ENCODE results near the gene PROKR1. TPM values are rescaled to one million over a fixed set of nuclear protein-coding genes. Genes with fewer than 3 reads are reported as not detected.

Gene PROKR1
- polyA plus RNA-seq, 2 of the 4 experiments (the other 2 are of a cell fraction): not detected

GRCh38 chr2:68687018-68687417 is 43.6 kb downstream of the PROKR1 start:
- H3K9me3 ChIP-seq: no peaks in the 10 kb centered on the region
- H3K27ac ChIP-seq: no peak overlapping the region
- no peak for TF ChIP-seq FOXS1 (CRISPR knock-in tag; IDR thresholded peaks at IDR 0.05)
- no peak for TF ChIP-seq TFCP2L1 (CRISPR knock-in tag; IDR thresholded peaks at IDR 0.05)
- TF ChIP-seq MYC (IDR thresholded peaks at IDR 0.05; ENCODE audit: borderline replicate concordance, low read length): no peak
- TF ChIP-seq HOXA7 (CRISPR knock-in tag; IDR thresholded peaks at IDR 0.05): no peak
- no peak for ATAC-seq
- WGBS (ENCODE audit: missing lambda C conversion rate): 89% methylated on average over 1 of the region's 1 CpG
- DNase-seq (ENCODE audit: low read depth in 1 of 2, low spot score in 1 of 2): no peak
- FAIRE-seq: no peak
- no peak overlapping the region for H3K4me2 ChIP-seq
- H3K4me1 ChIP-seq: no peaks in the 10 kb centered on the region
- POLR2A ChIA-PET: no interaction called here
- CTCF ChIA-PET: no interaction called here
- H3K4me3 ChIP-seq: no peak overlapping the region

GRCh38 chr2:68689553-68690537 is 46.5 kb downstream of the PROKR1 start:
- no peak for FAIRE-seq
- H3K9me3 ChIP-seq: no peaks in the 10 kb centered on the region
- no peak for DNase-seq (ENCODE audit: low read depth in 1 of 2, low spot score in 1 of 2)
- no peak for ATAC-seq
- H3K27ac ChIP-seq: no peak overlapping the region
- WGBS (ENCODE audit: missing lambda C conversion rate): 71% methylated on average over 7 of the region's 7 CpGs
- H3K4me2 ChIP-seq: no peak overlapping the region
- CTCF ChIA-PET: interaction anchor here (1.1 to 2.1 kb wide), 3 partner anchors 19 to 236 kb away, joined by 3 to 11 read pairs (median 4); no protein-coding TSS in a partner anchor
- TF ChIP-seq RCOR1 (IDR thresholded peaks at IDR 0.05; ENCODE audit: low read depth, low read length) (no peak), ESRRA (IDR thresholded peaks at IDR 0.05; ENCODE audit: borderline replicate concordance, low read length) (no peak), FOSL2 (IDR thresholded peaks at IDR 0.05) (no peak), FOSL2 (CRISPR knock-in tag; IDR thresholded peaks at IDR 0.05) (no peak), MAZ (IDR thresholded peaks at IDR 0.05; ENCODE audit: borderline replicate concordance, low read depth, low read length) (no peak), ZSCAN20 (CRISPR knock-in tag; IDR thresholded peaks at IDR 0.05) (no peak), MAX (IDR thresholded peaks at IDR 0.05) (no peak), EHF (CRISPR knock-in tag; IDR thresholded peaks at IDR 0.05) (no peak), JUN (IDR thresholded peaks at IDR 0.05) (no peak), HOXB13 (CRISPR knock-in tag; IDR thresholded peaks at IDR 0.05; ENCODE audit: low read depth) (no peak), BHLHE40 (IDR thresholded peaks at IDR 0.05; ENCODE audit: low read depth, low read length) (no peak), CHD2 (IDR thresholded peaks at IDR 0.05; ENCODE audit: low read length, partially characterized antibody) (no peak), ZC3H11A (IDR thresholded peaks at IDR 0.05) (no peak)
- H3K4me1 ChIP-seq: no peaks in the 10 kb centered on the region
- no peak overlapping the region for H3K4me3 ChIP-seq
- POLR2A ChIA-PET: no interaction called here

GRCh38 chr2:68690851-68691250 is 47.5 kb downstream of the PROKR1 start:
- H3K27ac ChIP-seq: no peak overlapping the region
- H3K4me3 ChIP-seq: no peak overlapping the region
- ATAC-seq (no peak), DNase-seq (ENCODE audit: low read depth in 1 of 2, low spot score in 1 of 2) (no peak), FAIRE-seq (no peak)
- H3K9me3 ChIP-seq: no peaks in the 10 kb centered on the region
- H3K4me2 ChIP-seq: no peak overlapping the region
- WGBS (ENCODE audit: missing lambda C conversion rate): 21% methylated on average over 3 of the region's 3 CpGs
- ChIA-PET CTCF (interaction anchor here (0.6 to 2.1 kb wide), 3 partner anchors 18 to 235 kb away, joined by 3 to 11 read pairs (median 4); no protein-coding TSS in a partner anchor), POLR2A (no interaction called here)
- no peaks in the 10 kb centered on the region for H3K4me1 ChIP-seq
- TF ChIP-seq JUN (IDR thresholded peaks at IDR 0.05): no peak
- TF ChIP-seq MAX (IDR thresholded peaks at IDR 0.05): no peak
- no peak for TF ChIP-seq FOXS1 (CRISPR knock-in tag; IDR thresholded peaks at IDR 0.05)
- TF ChIP-seq RAD21 (conservative IDR thresholded peaks at IDR 0.05 in 1 of 2, IDR thresholded peaks at IDR 0.05 in 1 of 2): no peak
- TF ChIP-seq MYC (IDR thresholded peaks at IDR 0.05; ENCODE audit: borderline replicate concordance, low read length): no peak
- TF ChIP-seq CEBPB (IDR thresholded peaks at IDR 0.05): no peak

- Histone ChIP-seq H3K27ac (no peak overlapping the region), H3K4me1 (no peaks in the 10 kb centered on the region), H3K4me3 (no peak overlapping the region), H3K9me3 (peaks cover 12% of the 10 kb centered on the region; the same call in 2 of the 3 replicates), H3K4me2 (no peak overlapping the region)
- POLR2A ChIA-PET: no interaction called here
- DNase-seq (ENCODE audit: low read depth in 1 of 2, low spot score in 1 of 2) (no peak), FAIRE-seq (no peak), ATAC-seq (no peak)
- CTCF ChIA-PET: interaction anchor here (0.7 to 2.1 kb wide), 4 partner anchors 16 to 233 kb away, joined by 3 to 7 read pairs (median 4); no protein-coding TSS in a partner anchor
- WGBS (ENCODE audit: missing lambda C conversion rate): 29% methylated on average over 1 of the region's 1 CpG
- TF ChIP-seq CTCF (IDR thresholded peaks at IDR 0.05) (no peak), TP53 (CRISPR knock-in tag; IDR thresholded peaks at IDR 0.05) (no peak), USF2 (IDR thresholded peaks at IDR 0.05) (no peak), RARB (CRISPR knock-in tag; IDR thresholded peaks at IDR 0.05) (no peak), HOXA7 (CRISPR knock-in tag; IDR thresholded peaks at IDR 0.05) (no peak), CHD4 (IDR thresholded peaks at IDR 0.05; ENCODE audit: borderline replicate concordance) (no peak), CBX2 (IDR thresholded peaks at IDR 0.05; ENCODE audit: borderline replicate concordance, low read depth) (no peak), EP300 (IDR thresholded peaks at IDR 0.05) (no peak), ATOH8 (CRISPR knock-in tag; IDR thresholded peaks at IDR 0.05; ENCODE audit: low read depth) (no peak)
Observed at GRCh38 chr2:68692511-68692910, 49.1 kb downstream of the PROKR1 start.
